SJSA1 (cell line): ENCODE data around the gene SPEN. TPM values are rescaled to one million over a fixed set of nuclear protein-coding genes. Genes with fewer than 3 reads are reported as not detected.

Source experiments
- total RNA-seq: library from RNA; depleted of rRNA; stranded (reverse); fragments of >200 nt; shearing (Covaris generic); gene quantifications from 2 replicates; pipeline ENCODE4 v1.2.3, GENCODE V29; 2014; rRNA removed

Gene SPEN
- total RNA-seq, 1 experiment from 2014 or later: 17.5 TPM

Other genes with a start within 250 kb of the SPEN start
- 6.6 and 9.1 TPM in 2 replicates for gene DDI2, start 230.2 kb upstream of the SPEN start, total RNA-seq
- gene PLEKHM2, start 163.4 kb upstream of the SPEN start, total RNA-seq: 34.4 and 48.4 TPM in 2 replicates
- gene SLC25A34, start 111.4 kb upstream of the SPEN start, total RNA-seq: 0.22 and 0.92 TPM in 2 replicates
- gene TMEM82, start 105.2 kb upstream of the SPEN start, total RNA-seq: not detected in 2 replicates
- 66.6 and 151 TPM in 2 replicates for gene FBLIM1, start 88.9 kb upstream of the SPEN start, total RNA-seq
- 2.1 and 4.6 TPM in 2 replicates for gene UQCRHL, start 40.1 kb upstream of the SPEN start, total RNA-seq
- gene ZBTB17, start 128.4 kb downstream of the SPEN start, total RNA-seq: 26.6 and 33.6 TPM in 2 replicates
- gene SRARP, start 156.5 kb downstream of the SPEN start, total RNA-seq: not detected in 2 replicates
- gene HSPB7, start 170.3 kb downstream of the SPEN start, total RNA-seq: not detected in 2 replicates
- gene CLCNKA, start 174.3 kb downstream of the SPEN start, total RNA-seq: not detected in 2 replicates
- not detected in 2 replicates for gene CLCNKB, start 196.1 kb downstream of the SPEN start, total RNA-seq
- gene FAM131C, start 225.9 kb downstream of the SPEN start, total RNA-seq: 0.11 TPM in 1 of 2 replicates, not detected in the other